ENCODE data around the gene UTF1.

The UTF1 gene, protein sequence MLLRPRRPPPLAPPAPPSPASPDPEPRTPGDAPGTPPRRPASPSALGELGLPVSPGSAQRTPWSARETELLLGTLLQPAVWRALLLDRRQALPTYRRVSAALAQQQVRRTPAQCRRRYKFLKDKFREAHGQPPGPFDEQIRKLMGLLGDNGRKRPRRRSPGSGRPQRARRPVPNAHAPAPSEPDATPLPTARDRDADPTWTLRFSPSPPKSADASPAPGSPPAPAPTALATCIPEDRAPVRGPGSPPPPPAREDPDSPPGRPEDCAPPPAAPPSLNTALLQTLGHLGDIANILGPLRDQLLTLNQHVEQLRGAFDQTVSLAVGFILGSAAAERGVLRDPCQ

DNA sequence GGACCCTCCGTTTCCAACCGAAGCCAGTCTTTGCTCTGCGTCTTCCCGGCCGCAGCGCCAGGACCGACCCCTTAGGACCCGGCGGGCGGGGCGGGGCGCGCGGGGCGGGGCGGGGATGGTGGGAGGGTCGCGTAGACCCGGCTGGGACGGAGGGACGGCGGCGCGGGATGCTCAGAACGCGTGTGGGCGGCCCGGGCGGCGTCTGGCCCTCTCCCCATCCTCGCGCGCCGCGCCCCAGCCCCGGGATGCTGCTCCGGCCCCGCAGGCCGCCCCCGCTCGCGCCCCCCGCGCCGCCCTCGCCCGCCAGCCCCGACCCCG is at the start of gene UTF1:
TSS of gene UTF1 (plus strand) at position 174 of the 318 bp plus-strand sequence. CDS start at position 246, 72 bp downstream.
- DNase-seq (ENCODE audit: low read depth) = no peak

DNA sequence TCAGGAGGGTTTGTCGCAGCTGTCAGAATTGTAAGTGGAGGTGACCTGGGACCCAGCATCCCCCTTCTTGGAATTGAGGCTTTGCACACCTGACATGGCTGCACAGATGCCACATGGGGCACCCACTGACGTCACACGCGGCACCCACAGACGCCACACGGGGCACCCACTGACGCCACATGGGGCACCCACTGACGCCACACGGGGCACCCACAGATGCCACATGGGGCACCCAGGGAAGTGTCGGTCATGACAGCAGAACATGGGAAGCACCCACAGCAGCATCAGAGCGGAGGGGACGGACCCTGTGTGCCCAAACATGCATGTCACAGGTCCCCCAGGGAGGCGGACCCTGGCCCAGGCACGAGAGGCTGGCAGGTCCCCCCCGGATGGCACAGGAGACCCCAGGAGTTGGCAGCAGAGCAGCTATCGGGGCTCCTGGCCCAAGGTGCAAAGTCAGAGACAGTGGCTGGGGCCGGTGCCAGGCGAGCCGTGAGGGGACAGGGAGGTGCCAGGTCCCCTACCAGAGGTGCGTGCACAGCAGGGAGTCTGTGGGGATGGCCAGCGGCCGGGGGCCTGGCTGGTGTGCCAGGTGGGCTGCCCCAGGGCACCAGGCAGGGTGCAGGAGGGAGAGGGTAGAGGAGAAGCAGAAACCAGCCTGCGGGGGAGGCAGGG is 48.9 kb upstream of the UTF1 start:
- DNase-seq (ENCODE audit: low read depth) = no peak

DNA sequence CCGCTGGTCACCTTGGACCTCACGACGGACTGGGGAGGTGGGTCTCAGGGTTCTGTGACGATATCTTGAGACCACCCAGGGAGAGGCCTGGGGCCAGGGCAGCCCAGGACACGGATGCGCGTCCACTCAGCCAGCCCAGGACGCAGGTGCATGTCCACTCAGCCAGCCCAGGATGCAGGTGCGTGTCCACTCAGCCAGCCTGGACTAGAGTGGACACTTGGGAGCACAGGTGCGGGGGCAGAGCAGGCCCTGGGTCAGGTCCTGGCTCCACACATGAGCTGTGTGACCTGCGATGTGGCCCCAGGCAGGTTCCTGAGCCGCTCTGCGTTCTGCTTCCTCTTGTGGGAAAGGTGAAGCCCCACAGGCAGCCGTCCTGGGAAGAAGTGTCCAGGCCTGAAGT is 47.8 kb upstream of the UTF1 start:
- no peak for DNase-seq (ENCODE audit: low read depth)

DNA sequence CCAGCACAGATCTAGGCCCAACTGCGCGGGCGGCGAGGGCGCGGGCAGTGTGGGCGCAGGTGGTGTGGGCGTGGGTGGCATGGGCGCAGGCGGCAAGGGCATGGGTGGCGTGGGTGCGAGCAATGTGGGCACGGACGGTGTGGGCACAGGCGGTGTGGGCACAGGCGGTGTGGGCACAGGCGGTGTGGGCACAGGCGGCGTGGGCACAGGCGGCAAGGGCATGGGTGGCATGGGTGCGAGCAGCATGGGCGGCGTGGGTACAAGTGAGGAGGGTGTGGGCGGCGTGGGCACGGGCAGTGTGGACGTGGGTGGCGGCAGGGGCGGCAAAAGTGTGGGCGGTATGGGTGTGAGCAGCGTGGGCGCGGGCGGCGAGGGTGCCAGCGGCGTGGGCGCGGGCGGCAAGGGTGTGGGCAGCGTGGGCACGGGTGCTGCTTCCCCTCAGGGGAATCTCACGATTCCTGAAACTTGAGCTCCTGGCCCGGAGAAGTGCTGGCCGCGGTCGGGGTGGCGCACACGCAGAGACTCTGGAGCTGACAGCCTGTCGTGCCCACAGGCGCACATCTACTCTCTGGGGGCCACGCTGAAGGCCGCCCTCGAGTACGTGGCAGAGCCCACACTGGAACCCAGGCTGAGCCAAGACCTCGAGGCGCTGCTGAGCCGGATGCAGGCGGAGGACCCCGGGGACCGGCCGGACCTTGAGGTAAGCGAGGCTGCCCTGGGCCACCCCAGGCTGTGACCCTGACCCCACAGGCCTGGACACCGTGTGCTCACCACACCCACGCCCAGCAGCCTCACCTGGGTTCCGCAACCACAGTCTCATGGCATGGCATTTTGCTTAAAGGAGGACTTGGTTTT is 47.0 kb upstream of the UTF1 start:
- DNase-seq (ENCODE audit: low read depth) = no peak

DNA sequence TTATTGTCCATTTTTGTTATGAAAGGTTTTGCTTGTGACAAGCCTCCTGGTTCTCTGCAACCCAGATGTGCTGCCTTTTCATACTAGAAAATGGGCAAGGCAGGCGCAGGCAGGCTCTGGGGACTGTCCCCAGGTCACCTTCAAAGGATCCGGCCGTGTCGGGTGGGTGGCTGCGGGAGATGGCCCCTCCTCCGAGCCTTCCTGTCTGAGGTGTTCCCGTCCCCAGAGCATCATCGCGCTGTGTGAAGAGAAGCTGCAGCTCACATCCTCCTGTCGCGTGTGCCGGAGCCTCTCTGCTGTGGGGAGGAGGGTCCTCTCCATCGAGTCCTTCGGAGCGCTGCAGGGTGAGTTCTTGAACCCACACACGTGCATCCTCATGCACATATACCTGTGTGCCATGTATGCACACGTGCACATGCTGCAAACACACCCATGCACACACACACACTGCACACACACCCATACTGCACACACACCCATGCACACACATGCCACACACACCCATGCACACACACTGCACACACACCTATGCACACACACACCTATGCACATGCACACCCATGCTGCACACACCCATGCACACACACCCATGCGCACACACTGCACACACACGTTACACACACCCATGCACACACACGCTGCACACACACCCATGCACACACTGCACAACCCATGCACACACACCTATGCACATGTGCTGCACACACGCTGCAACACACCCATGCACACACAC is 46.2 kb upstream of the UTF1 start:
- DNase-seq (ENCODE audit: low read depth) = no peak

DNA sequence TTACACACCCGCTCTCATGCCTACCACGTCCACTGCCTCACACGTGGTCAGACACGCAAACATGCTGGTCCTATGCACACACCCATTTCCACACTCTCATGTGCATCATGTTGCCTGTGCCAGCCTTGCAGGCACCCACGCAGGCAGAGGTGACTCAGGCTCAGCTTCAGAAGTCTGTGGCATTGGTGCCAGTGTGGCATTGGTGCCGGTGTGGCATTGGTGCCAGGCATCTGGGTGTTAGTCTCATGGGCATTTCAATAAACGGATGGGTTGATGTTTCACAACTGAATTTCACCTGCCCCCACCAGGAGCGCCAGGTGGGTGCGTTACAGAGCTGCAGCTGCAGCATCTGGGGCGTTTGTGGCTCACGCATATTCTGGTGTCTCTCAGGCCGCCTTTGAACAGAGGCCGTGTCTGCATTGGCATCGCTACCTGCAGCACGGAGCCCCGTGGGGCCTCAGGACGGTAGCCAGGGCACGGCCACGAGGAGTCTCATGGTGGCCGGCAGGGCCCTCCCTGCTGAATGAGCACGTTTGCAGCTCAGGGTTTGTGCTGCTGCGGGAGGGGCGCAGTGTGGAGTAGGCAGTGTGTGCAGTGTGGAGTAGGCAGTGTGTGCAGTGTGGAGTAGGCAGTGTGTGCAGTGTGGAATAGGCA is 45.3 kb upstream of the UTF1 start:
- DNase-seq (ENCODE audit: low read depth) = no peak

DNA sequence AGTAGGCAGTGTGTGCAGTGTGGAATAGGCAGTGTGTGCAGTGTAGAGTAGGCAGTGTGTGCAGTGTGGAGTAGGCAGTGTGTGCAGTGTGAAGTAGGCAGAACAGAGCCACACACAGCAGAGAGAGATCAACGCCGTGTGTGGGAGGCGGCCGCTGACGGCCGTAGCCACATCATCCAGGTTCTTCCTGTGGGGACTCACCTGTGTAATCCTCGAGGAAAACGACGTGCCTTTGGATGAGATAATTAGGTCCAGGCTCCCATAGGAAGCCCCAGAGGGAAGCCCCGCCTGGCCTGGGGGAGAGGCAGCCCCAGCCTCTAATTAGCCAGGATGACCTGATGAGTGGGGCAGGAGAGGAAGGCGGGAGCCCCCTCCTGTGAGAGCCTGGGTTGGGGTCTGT is 44.6 kb upstream of the UTF1 start:
- no peak for DNase-seq (ENCODE audit: low read depth)

DNA sequence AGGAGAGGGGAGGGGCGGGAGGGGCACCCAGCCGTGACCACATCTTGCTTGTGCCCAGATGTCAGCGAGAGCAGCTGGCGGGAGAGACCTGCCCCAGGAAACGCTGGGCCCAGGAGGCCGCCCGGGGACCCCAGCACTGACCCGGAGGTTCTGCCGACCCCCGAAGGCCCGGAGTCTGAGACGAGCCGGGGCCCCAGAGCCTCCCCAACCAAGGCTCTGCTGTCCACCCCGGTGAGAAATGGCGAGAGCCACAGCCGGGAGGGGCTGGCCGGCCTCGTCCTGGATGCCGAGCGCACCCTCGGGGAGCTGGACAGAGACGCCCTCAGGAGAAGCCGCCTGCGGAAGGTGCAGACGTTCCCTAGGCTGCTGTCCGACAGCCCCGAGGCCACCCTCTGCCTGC is 44.1 kb upstream of the UTF1 start:
- DNase-seq (ENCODE audit: low read depth) = no peak

DNA sequence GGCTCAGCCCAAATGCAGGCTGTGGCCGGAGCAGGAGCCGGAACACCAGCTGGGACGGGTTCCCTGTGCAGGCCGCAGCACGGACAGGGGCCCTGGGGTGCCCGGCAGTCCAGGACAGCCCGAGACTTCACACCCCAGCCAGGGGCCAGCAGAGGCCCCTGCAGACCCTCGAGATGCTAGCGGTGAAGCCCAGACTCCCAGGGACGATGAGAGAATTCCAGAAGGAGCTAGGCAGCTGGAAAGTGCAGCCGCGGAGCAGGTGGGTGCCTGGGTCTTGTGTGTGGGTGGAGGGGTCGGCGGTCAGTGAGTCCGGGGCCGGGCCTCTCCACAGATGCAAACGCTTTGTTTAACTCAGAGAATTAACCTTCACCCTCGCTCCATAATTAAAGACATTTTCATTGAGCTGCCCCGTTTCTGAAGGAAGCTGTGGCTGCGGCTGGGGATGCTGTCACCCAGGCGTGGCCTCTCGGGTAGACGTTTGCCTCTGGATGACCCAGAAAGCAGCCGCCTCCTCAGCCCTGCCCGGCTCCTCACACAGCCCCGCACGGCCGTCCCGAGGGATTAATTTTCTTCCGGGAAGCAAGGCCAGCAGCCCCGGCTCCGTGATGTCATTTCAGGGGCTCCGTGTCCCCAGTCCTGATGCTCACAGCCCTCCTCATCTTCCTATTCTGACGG is 43.5 kb upstream of the UTF1 start:
- no peak for DNase-seq (ENCODE audit: low read depth)

DNA sequence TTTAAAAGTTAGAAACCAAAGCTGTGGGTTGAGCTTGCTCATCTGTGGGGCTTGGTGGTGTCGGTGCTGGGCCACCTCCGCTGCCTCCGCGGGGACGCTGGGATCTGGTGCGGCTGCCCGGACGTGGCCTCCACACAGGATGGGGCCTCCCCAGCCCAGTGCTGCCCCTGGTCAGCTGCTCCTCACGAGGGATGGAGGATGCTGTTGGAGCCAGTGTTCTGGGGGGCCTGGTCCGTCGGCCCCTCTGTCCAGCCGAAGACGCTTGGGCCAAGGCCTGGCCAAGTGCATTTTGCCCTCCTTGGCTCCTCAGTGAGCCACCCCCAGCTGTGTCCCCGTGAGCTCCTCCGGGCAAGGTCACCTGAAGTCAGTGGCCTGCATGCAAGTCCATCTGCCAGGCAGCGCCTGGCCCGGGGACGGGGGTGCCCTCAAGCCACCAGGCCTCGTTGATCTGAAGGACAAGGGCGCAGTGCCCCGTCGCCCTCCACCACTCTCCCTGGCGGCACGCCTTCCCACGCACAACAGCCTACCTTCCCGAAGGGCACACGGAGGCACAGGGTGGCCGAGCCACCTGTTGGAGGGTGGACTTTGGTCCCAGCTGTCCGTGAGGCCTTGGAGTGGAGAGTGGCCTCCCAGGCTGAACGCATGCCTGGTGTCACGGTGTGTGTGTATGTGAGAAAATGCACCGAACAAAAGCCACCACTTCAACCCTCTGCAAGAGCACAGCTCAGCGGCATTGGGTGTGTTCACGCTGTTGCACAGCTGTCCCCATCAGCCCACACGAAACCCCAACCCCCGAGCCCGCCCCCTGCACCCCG is 42.7 kb upstream of the UTF1 start:
- DNase-seq (ENCODE audit: low read depth) = no peak

DNA sequence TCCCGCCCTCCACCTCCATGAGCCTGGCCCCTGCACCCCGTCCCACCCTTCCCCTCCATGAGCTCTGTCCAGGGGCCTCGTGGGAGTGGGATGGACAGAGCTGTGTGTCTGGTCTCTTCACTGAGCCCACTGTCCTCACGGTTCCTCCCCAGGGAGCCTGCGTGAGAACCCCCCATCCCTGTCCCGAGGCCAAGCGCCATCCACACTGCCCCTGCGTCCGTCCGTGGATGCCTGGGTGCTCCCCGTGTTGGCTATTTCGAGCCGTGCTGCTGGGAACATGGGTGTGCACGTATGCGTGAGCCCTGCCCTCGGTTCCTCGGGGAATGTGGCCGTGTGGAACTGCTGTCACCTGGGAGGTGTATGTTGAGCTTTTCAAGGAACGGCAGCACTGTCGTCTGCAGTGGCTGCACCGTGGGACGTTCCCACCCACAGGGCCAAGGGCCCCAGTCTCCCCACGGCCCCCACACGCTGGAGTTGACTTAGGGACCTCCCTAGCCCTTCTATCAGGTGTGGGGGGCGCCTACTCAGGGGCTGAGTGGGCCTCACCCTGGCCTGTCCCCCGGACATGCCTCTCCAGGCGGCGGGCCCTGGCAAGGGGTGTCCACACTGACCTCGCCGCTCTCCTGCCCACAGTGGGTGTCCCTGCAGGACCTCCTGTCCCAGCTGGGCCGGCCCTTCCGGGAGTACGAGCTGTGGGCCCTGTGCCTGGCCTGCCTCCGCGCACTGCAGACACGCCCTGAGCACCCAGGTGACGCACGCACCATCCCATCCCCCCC is 41.9 kb upstream of the UTF1 start:
- DNase-seq (ENCODE audit: low read depth) = no peak

DNA sequence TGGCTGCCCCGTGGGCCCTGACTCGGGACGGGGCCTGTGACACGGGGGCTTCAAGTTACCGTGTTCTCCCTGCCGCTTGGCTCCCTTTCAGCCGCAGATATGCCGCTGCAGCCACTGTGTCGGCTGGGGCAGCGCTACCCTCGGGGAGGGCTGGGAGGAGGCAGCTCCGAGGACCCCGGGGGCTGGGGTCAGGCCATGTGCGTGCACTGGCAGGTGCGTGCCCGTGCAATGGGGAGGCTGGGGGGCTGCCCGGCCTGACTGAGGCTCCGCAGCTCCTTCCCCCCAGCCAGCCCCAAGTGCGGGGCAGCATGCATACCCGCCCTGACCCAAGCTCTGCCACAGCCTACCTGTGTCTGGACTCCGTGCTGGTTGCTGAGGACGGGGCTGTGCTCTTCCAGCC is 40.8 kb upstream of the UTF1 start:
- no peak for DNase-seq (ENCODE audit: low read depth)

DNA sequence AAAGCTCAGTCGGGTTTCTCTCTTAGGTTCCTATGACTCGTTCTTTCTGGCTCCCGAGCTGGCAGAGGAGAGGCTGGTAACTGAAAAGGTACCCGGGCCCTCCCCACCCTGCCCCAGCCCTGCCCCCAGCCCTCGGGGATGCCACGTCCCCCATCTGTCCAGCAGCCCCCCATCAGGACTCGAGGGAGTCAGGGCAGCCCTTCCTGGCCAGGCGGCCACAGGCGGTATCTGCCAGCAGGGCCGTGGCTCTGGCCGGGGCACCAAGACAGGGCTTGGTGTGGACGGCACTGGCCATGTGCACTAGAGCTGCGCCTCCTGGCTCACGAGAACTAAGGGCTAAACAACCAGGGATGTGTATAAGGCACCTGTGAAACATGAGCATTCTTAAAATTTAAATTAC is 40.3 kb upstream of the UTF1 start:
- DNase-seq (ENCODE audit: low read depth) = no peak

DNA sequence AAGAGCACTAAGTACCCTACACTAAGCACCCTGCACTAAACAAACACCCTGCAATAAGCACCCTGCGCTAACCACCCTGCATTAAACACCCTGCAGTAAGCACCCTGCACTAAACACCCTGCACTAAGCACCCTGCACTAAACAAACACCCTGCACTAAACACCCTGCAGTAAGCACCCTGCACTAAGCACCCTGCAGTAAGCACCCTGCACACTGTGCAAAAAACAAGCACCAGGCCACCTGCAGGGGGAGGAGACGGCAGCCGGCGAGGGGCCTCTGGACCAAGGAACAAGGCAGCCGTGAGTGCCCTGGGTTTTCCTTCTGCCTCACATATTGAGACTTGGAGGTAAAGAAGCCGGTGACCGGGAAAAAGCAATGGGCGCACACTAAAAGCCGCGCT is 39.8 kb upstream of the UTF1 start:
- DNase-seq (ENCODE audit: low read depth) = no peak

DNA sequence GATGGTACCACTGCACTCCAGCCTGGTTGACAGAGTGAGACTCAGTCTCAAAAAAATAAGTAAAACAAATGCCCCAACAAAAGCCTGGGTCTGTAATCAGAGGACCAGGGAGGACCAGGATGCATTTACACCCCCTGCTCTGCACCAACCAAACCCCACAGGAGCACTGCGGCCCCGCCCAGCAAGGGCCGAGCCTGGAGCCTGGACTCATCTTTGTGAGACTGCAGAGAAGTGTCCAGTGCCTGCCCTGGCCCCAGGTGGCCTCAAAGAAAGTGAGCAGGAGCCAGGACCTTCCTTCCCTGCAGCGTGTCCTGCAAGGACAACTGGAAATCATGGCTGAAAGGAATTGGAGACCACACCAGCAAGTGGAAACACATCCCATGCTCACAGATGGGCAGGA is 38.4 kb upstream of the UTF1 start:
- no peak for DNase-seq (ENCODE audit: low read depth)

DNA sequence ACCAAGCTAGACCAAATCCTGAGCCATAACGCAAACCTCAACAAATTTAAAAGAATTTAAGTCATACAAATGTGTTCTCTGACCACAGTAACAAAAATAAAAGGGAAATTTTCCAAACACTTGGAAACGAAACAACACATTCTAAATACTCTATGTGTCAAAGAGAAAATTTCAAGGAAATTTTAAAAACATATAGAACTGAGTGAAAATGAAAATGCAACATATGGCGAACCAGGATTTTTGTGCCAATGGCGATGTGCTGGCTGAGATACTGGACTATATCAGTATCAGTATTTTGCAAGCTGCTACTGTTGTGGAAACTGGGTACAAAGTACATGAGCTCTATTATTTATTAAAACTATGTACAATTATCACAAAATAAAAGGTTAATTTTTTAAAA is 35.9 kb upstream of the UTF1 start:
- DNase-seq (ENCODE audit: low read depth) = no peak

DNA sequence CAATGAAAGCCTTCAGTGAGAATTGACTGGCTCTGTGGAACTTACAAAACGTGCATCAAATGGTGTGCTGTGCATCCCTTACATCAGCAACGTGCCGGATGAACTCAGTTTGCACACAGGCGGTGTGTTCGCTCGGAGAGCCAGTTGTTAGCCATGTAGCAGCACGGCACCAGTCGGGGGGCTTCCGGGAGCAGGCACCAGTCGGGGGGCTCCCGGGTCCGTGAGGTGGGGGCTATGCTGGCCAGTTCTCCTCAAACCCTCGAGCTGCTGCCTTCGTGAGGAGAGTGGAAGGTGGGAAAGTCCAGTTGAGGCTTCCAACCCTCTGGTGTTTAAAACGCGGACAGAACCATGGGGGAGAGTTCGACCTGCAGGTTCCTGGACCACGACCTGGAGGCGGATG is 34.9 kb upstream of the UTF1 start:
- no peak for DNase-seq (ENCODE audit: low read depth)

DNA sequence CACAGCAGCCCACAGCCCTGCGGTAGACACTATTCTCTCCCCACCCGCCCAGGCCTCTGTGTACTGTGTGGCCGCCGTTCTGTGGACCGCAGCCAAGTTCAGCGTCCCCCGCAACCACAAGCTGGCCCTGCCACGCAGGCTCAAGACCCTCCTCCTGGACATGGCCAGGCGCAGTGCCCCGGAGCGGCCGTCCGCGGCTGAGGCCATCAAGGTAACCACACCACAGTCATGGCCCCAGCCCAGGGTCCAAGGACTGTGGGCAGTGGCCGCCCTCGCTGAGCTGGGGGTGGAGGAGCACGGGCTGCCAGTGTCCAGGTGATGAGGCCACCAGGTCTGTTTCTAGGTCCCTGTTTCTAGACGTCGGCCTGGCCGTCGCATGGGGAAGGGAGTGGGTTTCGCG is 34.4 kb upstream of the UTF1 start:
- DNase-seq (ENCODE audit: low read depth) = no peak

DNA sequence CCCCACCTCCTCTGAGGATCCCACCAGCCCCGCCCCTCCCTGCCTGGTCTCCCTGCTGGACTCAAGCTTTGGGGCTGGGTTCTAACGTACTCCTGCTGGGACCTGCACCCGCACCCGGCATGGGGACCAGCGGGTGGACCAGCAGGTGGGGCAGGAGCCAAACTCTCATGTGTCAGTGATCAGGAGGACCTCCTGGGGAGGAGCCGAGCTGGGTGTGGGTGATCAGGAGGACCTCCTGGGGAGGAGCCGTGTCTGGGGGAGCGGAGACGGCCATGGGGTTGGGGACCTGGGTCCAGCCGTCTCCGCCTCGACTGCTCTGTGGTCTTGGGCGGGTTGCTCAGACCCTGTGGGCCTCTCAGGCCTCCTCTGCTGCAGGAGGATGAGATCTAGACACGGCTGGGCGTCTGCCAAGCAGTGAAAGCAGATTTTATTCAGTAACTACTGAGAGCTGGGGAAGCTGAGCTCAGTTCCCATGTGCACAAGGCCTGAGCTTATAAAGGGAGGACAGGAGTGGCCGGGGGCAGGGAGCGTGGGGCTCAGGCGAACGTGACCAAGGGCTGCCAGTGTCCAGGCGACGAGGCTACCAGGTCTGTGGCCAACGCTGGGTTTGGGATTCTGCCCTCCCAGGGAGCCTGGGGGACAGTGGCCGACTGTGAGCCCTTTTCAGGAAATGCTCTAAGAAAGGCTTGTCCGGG is 33.6 kb upstream of the UTF1 start:
- no peak for DNase-seq (ENCODE audit: low read depth)

Measured in GM04503 (cell line).